Kidney epithelial cell (primary cell): ENCODE data around the gene TMEM233. TPM values are rescaled to one million over a fixed set of nuclear protein-coding genes. Genes with fewer than 3 reads are reported as not detected.
A peak's percentile ranks its signal among the peaks of the same experiment; 100 is the strongest.

Experiments used
- DNase-seq: peaks from one replicate; pipeline ENCODE4 v3.0.0-alpha.2; 2010; ENCODE audit warnings: low read depth
- H3K27me3 ChIP-seq: 2 replicates; pipeline ENCODE4 v1.6.0; 2011; ENCODE audit warnings: low read length; ENCODE audit not compliant: control insufficient read depth, insufficient read depth
- H3K36me3 ChIP-seq: 2 replicates; pipeline ENCODE4 v1.5.1; 2011; ENCODE audit warnings: low read length; ENCODE audit not compliant: control insufficient read depth, insufficient read depth
- H3K4me3 ChIP-seq: 2 replicates; pipeline ENCODE4 v1.5.1; 2011; ENCODE audit warnings: low read depth, mild to moderate bottlenecking, control low read depth, low read length
- total RNA-seq: library from RNA; depleted of rRNA; stranded (reverse); fragments of >200 nt; gene quantifications from 2 replicates; pipeline ENCODE4 v1.2.3, GENCODE V29; 2015
- TF ChIP-seq, protein P1 (sequence below): IDR thresholded peaks from 2 replicates; pipeline ENCODE4 v1.5.1; 2011; ENCODE audit warnings: mild to moderate bottlenecking, moderate library complexity, low read length, control low read depth, inconsistent platforms; ENCODE audit not compliant: insufficient read depth, poor library complexity, severe bottlenecking

TMEM233 gene
- total RNA-seq, 1 donor from 2014 or later: 1.5 TPM

- Histone ChIP-seq H3K4me3 (no peak overlapping the region), H3K27me3 (no peaks in the 10 kb centered on the region), H3K36me3 (no peaks in the 10 kb centered on the region)
- TF ChIP-seq, protein P1, sequence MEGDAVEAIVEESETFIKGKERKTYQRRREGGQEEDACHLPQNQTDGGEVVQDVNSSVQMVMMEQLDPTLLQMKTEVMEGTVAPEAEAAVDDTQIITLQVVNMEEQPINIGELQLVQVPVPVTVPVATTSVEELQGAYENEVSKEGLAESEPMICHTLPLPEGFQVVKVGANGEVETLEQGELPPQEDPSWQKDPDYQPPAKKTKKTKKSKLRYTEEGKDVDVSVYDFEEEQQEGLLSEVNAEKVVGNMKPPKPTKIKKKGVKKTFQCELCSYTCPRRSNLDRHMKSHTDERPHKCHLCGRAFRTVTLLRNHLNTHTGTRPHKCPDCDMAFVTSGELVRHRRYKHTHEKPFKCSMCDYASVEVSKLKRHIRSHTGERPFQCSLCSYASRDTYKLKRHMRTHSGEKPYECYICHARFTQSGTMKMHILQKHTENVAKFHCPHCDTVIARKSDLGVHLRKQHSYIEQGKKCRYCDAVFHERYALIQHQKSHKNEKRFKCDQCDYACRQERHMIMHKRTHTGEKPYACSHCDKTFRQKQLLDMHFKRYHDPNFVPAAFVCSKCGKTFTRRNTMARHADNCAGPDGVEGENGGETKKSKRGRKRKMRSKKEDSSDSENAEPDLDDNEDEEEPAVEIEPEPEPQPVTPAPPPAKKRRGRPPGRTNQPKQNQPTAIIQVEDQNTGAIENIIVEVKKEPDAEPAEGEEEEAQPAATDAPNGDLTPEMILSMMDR: no peak
- peak; percentile 4 for DNase-seq
Measured at GRCh38 chr12:119631930-119632678, 38.5 kb downstream of the TMEM233 start.

DNA sequence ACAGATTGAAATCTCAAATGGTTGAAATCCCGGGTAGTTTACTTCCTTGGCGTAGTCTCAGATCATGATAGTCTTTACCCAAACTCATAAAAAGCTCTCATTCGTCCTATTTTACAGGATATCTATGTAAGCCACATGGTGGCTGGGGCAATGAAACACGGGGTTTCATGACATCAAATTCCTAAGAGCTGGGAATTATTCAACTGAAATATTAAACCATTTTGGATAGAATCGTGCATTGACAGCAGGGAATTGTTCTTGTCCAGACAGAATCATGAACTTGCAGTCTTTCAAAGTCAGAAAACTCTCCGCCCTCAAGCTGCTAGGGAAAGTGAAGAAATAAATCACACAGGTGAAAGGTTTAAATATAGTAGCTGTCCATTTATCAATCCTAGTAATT lies 41.2 kb downstream of the TMEM233 start:
- no peak overlapping the region for H3K4me3 ChIP-seq
- no peak for DNase-seq
- no peaks in the 10 kb centered on the region for H3K36me3 ChIP-seq
- TF ChIP-seq, protein P1: no peak
- H3K27me3 ChIP-seq: no peaks in the 10 kb centered on the region

- DNase-seq: no peak
- TF ChIP-seq, protein P1: peak; percentile 25
- Histone ChIP-seq H3K4me3 (no peak overlapping the region), H3K27me3 (no peaks in the 10 kb centered on the region), H3K36me3 (no peaks in the 10 kb centered on the region)
Measured at GRCh38 chr12:119642986-119643385, 49.4 kb downstream of the TMEM233 start.

- Histone ChIP-seq H3K36me3 (no peaks in the 10 kb centered on the region), H3K4me3 (no peak overlapping the region), H3K27me3 (no peaks in the 10 kb centered on the region)
- TF ChIP-seq, protein P1: no peak
- DNase-seq: no peak
Measured at GRCh38 chr12:119644930-119645329, 51.4 kb downstream of the TMEM233 start.

DNA sequence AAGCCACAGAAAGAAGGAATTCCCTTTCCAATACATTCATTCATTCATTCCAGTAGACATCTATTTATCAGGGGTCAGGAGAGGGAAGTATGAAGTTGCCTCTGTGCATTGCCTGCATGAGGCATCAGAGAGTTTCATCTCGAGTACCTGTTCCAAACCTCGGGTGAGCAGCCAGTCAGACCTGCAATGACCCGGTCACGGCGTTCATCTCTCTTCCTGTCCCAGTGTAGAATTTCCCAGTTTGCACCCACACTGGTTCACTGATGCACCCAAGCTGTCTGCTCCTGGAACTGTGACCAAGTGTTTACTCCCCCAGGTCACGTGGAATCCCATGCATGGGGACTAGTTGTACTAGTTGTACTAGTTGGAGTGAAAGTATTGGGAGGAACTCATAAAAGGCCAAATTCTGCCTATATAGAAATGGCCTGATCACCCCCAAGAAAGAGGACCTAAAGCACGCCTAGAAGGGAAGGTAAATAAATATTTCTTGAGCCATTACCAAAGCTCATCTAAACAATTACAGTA lies 52.0 kb downstream of the TMEM233 start:
- no peaks in the 10 kb centered on the region for H3K36me3 ChIP-seq
- TF ChIP-seq, protein P1: no peak
- no peak for DNase-seq
- no peaks in the 10 kb centered on the region for H3K27me3 ChIP-seq
- no peak overlapping the region for H3K4me3 ChIP-seq
